ENCODE measurements around the gene NSG1. TPM values are rescaled to one million over a fixed set of nuclear protein-coding genes. Genes with fewer than 3 reads are reported as not detected.
"Not testable (repeated sequence)": the region's sequence is repeated elsewhere in the genome, so short reads cannot be mapped to it uniquely, and the experiment has no call there.

Gene NSG1
- total RNA-seq, 2 donors from 2014 or later = 0.27 to 0.56 TPM

- ATAC-seq (ENCODE audit: insufficient number of reproducible peaks, low FRiP score, low read depth) (no peak), DNase-seq (ENCODE audit: low spot score) (no peak)
- H3K4me3 ChIP-seq = no peak overlapping the region
- H3K36me3 ChIP-seq = no peaks in the 10 kb centered on the region
- no peak overlapping the region for H3K27ac ChIP-seq
- no peaks in the 10 kb centered on the region for H3K4me1 ChIP-seq (ENCODE audit: control insufficient read depth in 1 of 2, low read depth in 2 of 2)
- no peaks in the 10 kb centered on the region for H3K27me3 ChIP-seq (replicated peaks; ENCODE audit: insufficient read depth)
- H3K9me3 ChIP-seq = no peaks in the 10 kb centered on the region
- TF ChIP-seq CTCF (IDR thresholded peaks at IDR 0.05) = no peak
Measured at GRCh38 chr4:4343038-4343437, 43.9 kb upstream of the NSG1 start.

GRCh38 chr4:4344915-4345527 lies 41.9 kb upstream of the NSG1 start:
- Histone ChIP-seq H3K9me3 (no peaks in the 10 kb centered on the region), H3K27ac (no peak overlapping the region), H3K4me3 (no peak overlapping the region), H3K27me3 (replicated peaks; ENCODE audit: insufficient read depth) (no peaks in the 10 kb centered on the region), H3K36me3 (no peaks in the 10 kb centered on the region), H3K4me1 (ENCODE audit: control insufficient read depth in 1 of 2, low read depth in 2 of 2) (no peaks in the 10 kb centered on the region)
- ATAC-seq (ENCODE audit: insufficient number of reproducible peaks, low FRiP score, low read depth) = no peak
- no peak for DNase-seq (ENCODE audit: low spot score)
- no peak for TF ChIP-seq CTCF (IDR thresholded peaks at IDR 0.05)

- Histone ChIP-seq H3K4me3 (no peak overlapping the region), H3K4me1 (ENCODE audit: control insufficient read depth in 1 of 2, low read depth in 2 of 2) (no peaks in the 10 kb centered on the region), H3K9me3 (no peaks in the 10 kb centered on the region), H3K27ac (no peak overlapping the region), H3K36me3 (no peaks in the 10 kb centered on the region), H3K27me3 (replicated peaks; ENCODE audit: insufficient read depth) (no peaks in the 10 kb centered on the region)
- ATAC-seq (ENCODE audit: insufficient number of reproducible peaks, low FRiP score, low read depth) (no peak), DNase-seq (ENCODE audit: low spot score) (no peak)
- TF ChIP-seq CTCF (IDR thresholded peaks at IDR 0.05) = no peak
Measured at GRCh38 chr4:4347585-4347984, 39.3 kb upstream of the NSG1 start.

GRCh38 chr4:4348585-4348984 lies 38.3 kb upstream of the NSG1 start:
- not testable (repeated sequence) for H3K4me1 ChIP-seq (ENCODE audit: control insufficient read depth in 1 of 2, low read depth in 2 of 2); DNase-seq (ENCODE audit: low spot score); H3K36me3 ChIP-seq; H3K4me3 ChIP-seq; H3K9me3 ChIP-seq; ATAC-seq (ENCODE audit: insufficient number of reproducible peaks, low FRiP score, low read depth); H3K27ac ChIP-seq; H3K27me3 ChIP-seq (replicated peaks; ENCODE audit: insufficient read depth)

- no peak for ATAC-seq (ENCODE audit: insufficient number of reproducible peaks, low FRiP score, low read depth)
- H3K27me3 ChIP-seq (replicated peaks; ENCODE audit: insufficient read depth) = no peaks in the 10 kb centered on the region
- no peaks in the 10 kb centered on the region for H3K9me3 ChIP-seq
- no peaks in the 10 kb centered on the region for H3K4me1 ChIP-seq (ENCODE audit: control insufficient read depth in 1 of 2, low read depth in 2 of 2)
- no peak overlapping the region for H3K4me3 ChIP-seq
- no peak overlapping the region for H3K27ac ChIP-seq
- H3K36me3 ChIP-seq = no peaks in the 10 kb centered on the region
- no peak for DNase-seq (ENCODE audit: low spot score)
- no peak for TF ChIP-seq CTCF (IDR thresholded peaks at IDR 0.05)
Measured at GRCh38 chr4:4349867-4350266, 37.0 kb upstream of the NSG1 start.

GRCh38 chr4:4350909-4351308 lies 36.0 kb upstream of the NSG1 start:
- ATAC-seq (ENCODE audit: insufficient number of reproducible peaks, low FRiP score, low read depth) (no peak), DNase-seq (ENCODE audit: low spot score) (no peak)
- H3K4me3 ChIP-seq = no peak overlapping the region
- H3K9me3 ChIP-seq = no peaks in the 10 kb centered on the region
- no peak overlapping the region for H3K27ac ChIP-seq
- no peaks in the 10 kb centered on the region for H3K4me1 ChIP-seq (ENCODE audit: control insufficient read depth in 1 of 2, low read depth in 2 of 2)
- no peaks in the 10 kb centered on the region for H3K27me3 ChIP-seq (replicated peaks; ENCODE audit: insufficient read depth)
- no peaks in the 10 kb centered on the region for H3K36me3 ChIP-seq
- TF ChIP-seq CTCF (IDR thresholded peaks at IDR 0.05) = no peak
